Neural progenitor cell (in vitro differentiated cells): ENCODE data around the gene ZNF700.

ENCODE experiments used
- EZH2phosphoT487 ChIP-seq: fragments of 200-600 bp; sonication (generic); IDR thresholded peaks from 2 replicates; pipeline ENCODE4 v1.6.1; 2017; ENCODE audit warnings: antibody characterized with exemption
- TF ChIP-seq, protein P1 (sequence below): fragments of 200-600 bp; sonication (generic); IDR thresholded peaks from 2 replicates; pipeline ENCODE4 v1.5.1; 2017; ENCODE audit warnings: antibody characterized with exemption, mild to moderate bottlenecking

DNA sequence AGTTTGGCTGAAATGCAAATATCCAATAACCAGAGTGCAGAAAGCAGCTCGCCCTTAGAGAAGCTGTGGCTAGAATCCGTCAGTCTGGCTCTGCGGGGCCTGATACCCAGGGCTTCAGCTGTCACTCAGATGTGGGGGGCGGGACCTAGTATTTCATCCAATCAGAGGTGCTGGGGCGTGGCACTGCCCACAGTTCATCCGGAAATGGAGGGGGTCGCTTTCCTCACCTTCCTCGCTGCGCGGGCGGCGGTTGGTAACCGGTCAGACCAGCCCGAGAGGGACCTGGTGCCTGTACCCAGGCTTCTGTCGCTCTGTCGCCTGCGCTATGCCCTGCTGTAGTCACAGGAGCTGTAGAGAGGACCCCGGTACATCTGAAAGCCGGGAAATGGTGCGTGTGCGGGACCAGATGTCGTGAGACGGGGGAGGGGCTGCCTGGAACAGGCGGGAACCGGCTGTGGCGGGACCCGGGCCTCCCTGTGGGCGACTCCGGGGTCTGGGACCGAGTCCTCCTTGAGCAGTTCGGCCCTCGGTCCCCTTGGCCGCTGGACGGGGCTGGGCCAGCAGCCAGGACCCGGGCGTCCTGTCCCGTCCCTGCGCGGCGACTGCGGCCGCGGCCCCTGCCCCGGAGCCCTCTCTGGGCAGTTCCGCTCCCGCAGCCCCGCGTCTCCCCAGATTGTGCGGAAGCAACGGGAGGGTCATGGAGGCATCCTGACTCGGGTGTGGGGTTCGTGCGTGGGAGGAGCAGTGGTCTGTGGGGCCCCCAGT is at the start of gene ZNF700:
- TF ChIP-seq, protein P1, sequence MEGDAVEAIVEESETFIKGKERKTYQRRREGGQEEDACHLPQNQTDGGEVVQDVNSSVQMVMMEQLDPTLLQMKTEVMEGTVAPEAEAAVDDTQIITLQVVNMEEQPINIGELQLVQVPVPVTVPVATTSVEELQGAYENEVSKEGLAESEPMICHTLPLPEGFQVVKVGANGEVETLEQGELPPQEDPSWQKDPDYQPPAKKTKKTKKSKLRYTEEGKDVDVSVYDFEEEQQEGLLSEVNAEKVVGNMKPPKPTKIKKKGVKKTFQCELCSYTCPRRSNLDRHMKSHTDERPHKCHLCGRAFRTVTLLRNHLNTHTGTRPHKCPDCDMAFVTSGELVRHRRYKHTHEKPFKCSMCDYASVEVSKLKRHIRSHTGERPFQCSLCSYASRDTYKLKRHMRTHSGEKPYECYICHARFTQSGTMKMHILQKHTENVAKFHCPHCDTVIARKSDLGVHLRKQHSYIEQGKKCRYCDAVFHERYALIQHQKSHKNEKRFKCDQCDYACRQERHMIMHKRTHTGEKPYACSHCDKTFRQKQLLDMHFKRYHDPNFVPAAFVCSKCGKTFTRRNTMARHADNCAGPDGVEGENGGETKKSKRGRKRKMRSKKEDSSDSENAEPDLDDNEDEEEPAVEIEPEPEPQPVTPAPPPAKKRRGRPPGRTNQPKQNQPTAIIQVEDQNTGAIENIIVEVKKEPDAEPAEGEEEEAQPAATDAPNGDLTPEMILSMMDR = no peak
- TF ChIP-seq EZH2phosphoT487 = no peak
